Fibroblast of villous mesenchyme (primary cell): Measurements from ENCODE around the gene UGT3A2. TPM values are rescaled to one million over a fixed set of nuclear protein-coding genes. Genes with fewer than 3 reads are reported as not detected.

ENCODE experiments used
- DNase-seq: peaks from one replicate; pipeline ENCODE4 v3.0.0-alpha.2; 2010; ENCODE audit warnings: low read depth
- H3K4me3 ChIP-seq: 2 replicates; pipeline ENCODE4 v1.5.1; 2011; ENCODE audit warnings: low read depth, mild to moderate bottlenecking, low read length
- total RNA-seq: library from RNA; depleted of rRNA; stranded (reverse); fragments of >200 nt; gene quantifications from 2 replicates; pipeline ENCODE4 v1.2.3, GENCODE V29; 2012
- TF ChIP-seq, protein P1 (sequence below): IDR thresholded peaks from 2 replicates; pipeline ENCODE4 v1.5.1; 2012; ENCODE audit warnings: low read depth, mild to moderate bottlenecking, low read length; ENCODE audit not compliant: insufficient read depth

UGT3A2 gene
- total RNA-seq, 1 donor, result not detected

DNA sequence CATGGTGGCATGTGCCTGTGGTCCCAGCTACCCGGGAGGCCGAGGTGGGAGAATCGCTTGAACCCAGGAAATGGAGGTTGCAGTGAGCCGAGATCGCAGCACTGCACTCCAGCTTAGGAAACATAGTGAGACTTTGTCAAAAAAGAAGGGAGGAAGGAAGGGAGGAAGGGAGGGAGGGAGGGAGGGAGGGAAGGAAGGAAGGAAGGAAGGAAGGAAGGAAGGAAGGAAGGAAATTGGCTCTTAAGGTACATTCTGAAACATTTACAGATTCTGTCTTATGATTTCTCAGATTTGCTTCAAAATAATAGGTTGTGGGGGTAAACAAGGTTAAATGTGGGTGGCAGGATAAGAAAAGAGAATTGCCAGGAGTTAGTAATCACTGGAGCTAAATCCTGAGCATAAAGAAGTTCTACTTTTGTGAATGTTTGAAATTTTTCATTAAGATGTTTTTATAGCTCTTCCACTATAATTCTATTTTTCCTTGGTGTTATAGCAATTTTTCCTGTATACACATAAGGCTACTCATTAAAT lies 2.1 kb upstream of the UGT3A2 start:
- TF ChIP-seq, protein P1, sequence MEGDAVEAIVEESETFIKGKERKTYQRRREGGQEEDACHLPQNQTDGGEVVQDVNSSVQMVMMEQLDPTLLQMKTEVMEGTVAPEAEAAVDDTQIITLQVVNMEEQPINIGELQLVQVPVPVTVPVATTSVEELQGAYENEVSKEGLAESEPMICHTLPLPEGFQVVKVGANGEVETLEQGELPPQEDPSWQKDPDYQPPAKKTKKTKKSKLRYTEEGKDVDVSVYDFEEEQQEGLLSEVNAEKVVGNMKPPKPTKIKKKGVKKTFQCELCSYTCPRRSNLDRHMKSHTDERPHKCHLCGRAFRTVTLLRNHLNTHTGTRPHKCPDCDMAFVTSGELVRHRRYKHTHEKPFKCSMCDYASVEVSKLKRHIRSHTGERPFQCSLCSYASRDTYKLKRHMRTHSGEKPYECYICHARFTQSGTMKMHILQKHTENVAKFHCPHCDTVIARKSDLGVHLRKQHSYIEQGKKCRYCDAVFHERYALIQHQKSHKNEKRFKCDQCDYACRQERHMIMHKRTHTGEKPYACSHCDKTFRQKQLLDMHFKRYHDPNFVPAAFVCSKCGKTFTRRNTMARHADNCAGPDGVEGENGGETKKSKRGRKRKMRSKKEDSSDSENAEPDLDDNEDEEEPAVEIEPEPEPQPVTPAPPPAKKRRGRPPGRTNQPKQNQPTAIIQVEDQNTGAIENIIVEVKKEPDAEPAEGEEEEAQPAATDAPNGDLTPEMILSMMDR, result no peak
- DNase-seq, result no peak
- no peak overlapping the region for H3K4me3 ChIP-seq

DNA sequence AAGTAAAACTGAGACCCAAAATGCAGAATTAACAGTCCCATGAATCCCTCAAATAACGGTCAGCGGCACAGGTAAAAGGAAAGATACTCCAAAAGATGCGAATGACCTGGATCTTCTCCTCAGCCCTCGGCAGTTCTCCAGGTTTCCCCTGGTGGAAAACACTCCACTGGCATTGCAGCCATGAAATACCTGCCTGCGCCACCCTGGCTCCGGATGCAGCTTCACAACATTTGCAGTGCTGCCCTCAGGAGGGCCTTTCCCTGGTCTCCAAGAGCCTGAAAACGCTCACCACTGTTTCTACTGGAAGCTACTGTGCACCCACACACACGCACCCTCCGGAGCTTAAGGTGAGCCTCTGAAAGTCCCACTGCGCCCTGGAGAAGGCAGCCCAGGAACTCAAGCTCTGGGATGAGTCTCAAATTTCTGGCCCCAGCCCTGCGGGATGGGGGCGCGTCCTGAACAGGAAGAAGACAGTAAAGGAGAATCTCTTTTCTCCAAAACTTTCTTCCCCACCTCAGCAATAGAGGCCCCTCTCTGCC lies 612 bp downstream of the UGT3A2 start:
- no peak for DNase-seq
- TF ChIP-seq, protein P1, result no peak
- H3K4me3 ChIP-seq, result no peak overlapping the region

DNA sequence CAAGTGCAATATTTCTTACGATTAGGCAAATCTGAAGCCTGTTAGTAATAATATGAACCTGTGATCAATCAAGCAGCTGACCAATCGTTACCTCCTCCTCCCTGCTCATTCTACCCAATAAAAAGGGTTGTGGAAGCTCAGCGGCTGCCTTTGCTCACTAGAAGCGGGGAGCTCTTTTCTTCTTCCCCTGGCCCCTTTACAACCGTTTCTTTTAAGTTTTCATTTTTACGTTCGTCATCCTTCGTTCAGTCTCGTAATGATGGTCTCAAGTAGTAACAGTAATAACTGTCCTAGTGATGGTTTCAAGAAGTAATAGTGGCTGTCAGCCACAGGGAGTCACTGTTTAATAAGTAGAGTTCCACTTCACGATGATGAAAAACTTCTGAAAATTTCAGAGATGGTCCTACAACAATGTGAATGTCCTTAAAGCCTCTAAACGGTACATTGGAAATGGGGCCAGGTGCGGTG lies 6.2 kb downstream of the UGT3A2 start:
- TF ChIP-seq, protein P1, result peak; percentile 41
- DNase-seq, result peak; percentile 33
- no peak overlapping the region for H3K4me3 ChIP-seq

DNA sequence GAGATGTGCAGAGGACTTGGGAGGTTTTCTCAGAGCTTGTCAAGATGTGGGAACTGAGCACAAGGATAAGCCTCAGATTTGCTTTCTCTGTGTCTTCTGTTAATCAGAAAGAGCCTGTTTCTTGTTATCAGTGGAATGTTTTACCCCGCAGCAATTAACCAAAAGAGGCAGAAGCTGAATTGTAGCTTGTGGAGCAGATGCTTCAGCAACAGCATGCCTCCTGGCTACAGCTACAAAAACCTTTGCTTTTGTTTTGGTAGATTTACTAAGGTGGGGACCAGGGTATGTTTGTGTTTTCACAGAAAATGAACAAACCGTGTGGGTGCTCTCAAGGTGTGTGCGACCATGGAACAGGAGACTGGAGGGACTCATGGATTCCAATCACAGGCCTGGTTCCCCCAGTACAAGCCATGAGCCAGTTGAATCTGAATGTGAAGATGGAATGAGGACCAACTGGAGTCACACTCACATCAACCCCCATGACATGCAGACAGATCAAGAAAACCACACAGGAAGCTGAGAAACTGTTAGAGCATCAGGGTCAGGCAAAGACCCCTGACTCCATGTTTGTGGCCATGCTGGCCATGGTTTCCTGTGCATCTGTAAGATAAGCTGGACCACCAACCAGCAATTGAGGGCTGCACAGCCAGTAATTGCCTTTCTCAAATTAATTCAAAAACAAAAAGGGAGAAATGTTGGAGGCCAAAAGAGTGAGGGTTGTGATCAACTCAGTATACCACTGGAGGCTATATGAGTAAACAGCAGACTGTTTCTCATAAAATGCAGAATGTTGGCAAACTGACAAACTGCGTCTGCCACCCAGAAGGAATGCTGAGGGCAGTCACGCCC lies 6.9 kb downstream of the UGT3A2 start:
- H3K4me3 ChIP-seq, result no peak overlapping the region
- TF ChIP-seq, protein P1, result no peak
- peak; percentile 35 for DNase-seq

DNA sequence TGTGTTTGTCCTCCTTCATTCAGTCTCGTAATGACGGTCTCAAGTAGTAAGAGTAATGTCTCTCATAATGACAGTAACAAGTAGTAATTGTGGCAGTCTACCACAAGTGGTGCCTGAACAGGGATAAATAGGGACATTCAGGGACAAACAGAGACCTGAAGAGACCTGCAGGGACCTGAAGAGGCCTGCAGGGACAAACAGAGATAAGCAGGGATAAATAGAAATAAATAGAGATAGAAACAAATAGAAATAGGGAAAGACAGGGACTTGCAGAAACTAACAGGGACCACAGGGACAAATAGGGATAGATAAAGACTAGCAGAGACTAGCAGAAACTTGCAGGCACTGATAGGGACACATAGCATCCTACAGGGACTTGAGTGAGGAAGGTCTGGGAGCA lies 7.9 kb downstream of the UGT3A2 start:
- TF ChIP-seq, protein P1, result no peak
- no peak for DNase-seq
- no peak overlapping the region for H3K4me3 ChIP-seq

DNA sequence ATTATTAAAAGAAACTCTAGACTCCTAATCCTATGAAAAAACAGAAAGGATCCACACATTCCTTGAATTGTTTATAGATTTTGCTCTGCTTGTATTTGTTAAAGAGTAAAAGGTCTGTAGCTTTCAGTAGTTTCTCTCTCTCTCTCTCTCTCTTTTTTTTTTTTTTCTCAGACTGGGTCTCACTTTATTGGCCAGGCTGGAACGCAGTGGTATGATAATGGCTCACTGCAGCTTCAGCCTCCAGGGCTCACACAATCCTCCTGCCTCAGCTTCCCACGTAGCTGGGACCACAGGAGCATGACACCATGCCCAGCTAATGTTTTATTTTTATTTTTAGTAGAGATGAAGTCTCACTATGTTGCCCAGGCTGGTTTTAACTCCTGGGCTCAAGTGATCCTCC lies 9.3 kb downstream of the UGT3A2 start:
- TF ChIP-seq, protein P1, result no peak
- DNase-seq, result no peak
- H3K4me3 ChIP-seq, result no peak overlapping the region
